ENCODE data around the gene KCNIP1. TPM values are rescaled to one million over a fixed set of nuclear protein-coding genes. Genes with fewer than 3 reads are reported as not detected.

Gene KCNIP1
- total RNA-seq, 2 experiments from 2014 or later: not detected

GRCh38 chr5:170484459-170484831, 19.4 kb upstream of the KCNIP1 start:
- Histone ChIP-seq H3K9me3 (ENCODE audit: control insufficient read depth in 1 of 2, insufficient read depth in 1 of 2, low read length in 2 of 2) (no peaks in the 10 kb centered on the region), H3K27me3 (ENCODE audit: control insufficient read depth in 1 of 2, insufficient read depth in 2 of 2, low read length in 2 of 2) (peaks cover 2 to 11% of the 10 kb centered on the region in 2 experiments), H3K4me1 (ENCODE audit: insufficient read depth, low read length) (no peaks in the 10 kb centered on the region), H3K4me3 (ENCODE audit: low read length) (no peak overlapping the region), H3K27ac (ENCODE audit: low read depth in 1 of 2, low read length in 2 of 2) (no peak overlapping the region), H3K36me3 (ENCODE audit: insufficient read depth, low read length) (no peaks in the 10 kb centered on the region)
- CTCF ChIA-PET: no interaction called here
- peaks cover 6% of the 10 kb centered on the region for H3K27me3 Mint-ChIP-seq
- POLR2A ChIA-PET: no interaction called here
- no peak for DNase-seq
- ATAC-seq (ENCODE audit: poor library complexity): no peak
- no peaks in the 10 kb centered on the region for H3K4me1 Mint-ChIP-seq (ENCODE audit: low read depth)
- intact Hi-C loops (cut with DNase I, micrococcal nuclease): no loop called here
- TF ChIP-seq, protein P1, sequence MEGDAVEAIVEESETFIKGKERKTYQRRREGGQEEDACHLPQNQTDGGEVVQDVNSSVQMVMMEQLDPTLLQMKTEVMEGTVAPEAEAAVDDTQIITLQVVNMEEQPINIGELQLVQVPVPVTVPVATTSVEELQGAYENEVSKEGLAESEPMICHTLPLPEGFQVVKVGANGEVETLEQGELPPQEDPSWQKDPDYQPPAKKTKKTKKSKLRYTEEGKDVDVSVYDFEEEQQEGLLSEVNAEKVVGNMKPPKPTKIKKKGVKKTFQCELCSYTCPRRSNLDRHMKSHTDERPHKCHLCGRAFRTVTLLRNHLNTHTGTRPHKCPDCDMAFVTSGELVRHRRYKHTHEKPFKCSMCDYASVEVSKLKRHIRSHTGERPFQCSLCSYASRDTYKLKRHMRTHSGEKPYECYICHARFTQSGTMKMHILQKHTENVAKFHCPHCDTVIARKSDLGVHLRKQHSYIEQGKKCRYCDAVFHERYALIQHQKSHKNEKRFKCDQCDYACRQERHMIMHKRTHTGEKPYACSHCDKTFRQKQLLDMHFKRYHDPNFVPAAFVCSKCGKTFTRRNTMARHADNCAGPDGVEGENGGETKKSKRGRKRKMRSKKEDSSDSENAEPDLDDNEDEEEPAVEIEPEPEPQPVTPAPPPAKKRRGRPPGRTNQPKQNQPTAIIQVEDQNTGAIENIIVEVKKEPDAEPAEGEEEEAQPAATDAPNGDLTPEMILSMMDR (IDR thresholded peaks at IDR 0.05): no peak
- no peaks in the 10 kb centered on the region for H3K9me3 Mint-ChIP-seq
- H3K27ac Mint-ChIP-seq: no peak overlapping the region
- H3K36me3 Mint-ChIP-seq (ENCODE audit: low read depth): no peaks in the 10 kb centered on the region
- H3K4me3 Mint-ChIP-seq: no peak overlapping the region

DNA sequence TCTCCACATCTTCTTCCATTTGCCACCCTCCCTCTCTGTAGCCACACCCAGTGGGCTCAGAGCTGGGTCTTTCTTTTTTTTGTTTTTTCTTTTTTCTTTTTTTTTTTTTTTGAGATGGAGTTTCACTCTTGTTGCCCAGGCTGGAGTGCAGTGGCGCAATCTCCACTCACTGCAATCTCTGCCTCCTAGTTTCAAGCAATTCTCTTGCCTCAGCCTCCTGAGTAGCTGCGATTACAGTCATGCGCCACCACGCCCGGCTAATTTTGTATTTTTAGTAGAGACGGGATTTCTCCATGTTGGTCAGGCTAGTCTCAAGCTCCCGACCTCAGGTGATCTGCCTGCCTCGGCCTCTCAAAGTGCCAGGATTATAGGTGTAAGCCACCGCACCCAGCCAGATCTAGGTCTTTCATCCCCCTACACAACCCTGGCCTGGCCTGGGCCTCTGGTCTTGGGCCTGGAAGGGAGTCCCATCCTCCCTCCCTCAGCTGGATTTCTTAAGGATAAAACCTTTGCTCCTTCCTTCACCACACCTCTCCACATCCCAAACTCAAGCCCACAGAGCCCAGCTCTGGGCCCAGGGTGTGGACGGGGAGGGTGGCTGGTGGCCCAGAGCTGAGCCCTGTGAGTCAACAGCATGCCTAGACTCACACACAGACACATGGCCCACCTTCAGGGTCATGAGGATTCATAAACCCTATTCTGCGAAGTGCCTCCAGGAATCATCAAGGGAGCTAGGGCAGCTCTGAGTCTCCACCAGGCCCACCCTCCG, 18.8 kb upstream of the KCNIP1 start:
- intact Hi-C loops (cut with DNase I, micrococcal nuclease): no loop called here
- ChIA-PET CTCF (interaction anchor here (0.6 kb wide), 1 partner anchor 26 kb away, joined by 3 read pairs; no protein-coding TSS in a partner anchor), POLR2A (no interaction called here)
- Histone ChIP-seq H3K36me3 (ENCODE audit: insufficient read depth, low read length) (no peaks in the 10 kb centered on the region), H3K4me3 (ENCODE audit: low read length) (no peak overlapping the region), H3K9me3 (ENCODE audit: control insufficient read depth in 1 of 2, insufficient read depth in 1 of 2, low read length in 2 of 2) (no peaks in the 10 kb centered on the region), H3K27me3 (ENCODE audit: control insufficient read depth in 1 of 2, insufficient read depth in 2 of 2, low read length in 2 of 2) (peaks cover 2 to 11% of the 10 kb centered on the region in 2 experiments), H3K4me1 (ENCODE audit: insufficient read depth, low read length) (no peaks in the 10 kb centered on the region), H3K27ac (ENCODE audit: low read depth in 1 of 2, low read length in 2 of 2) (no peak overlapping the region)
- H3K36me3 Mint-ChIP-seq (ENCODE audit: low read depth): no peaks in the 10 kb centered on the region
- peaks cover 6% of the 10 kb centered on the region for H3K27me3 Mint-ChIP-seq
- TF ChIP-seq, protein P1 (IDR thresholded peaks at IDR 0.05): no peak
- no peak overlapping the region for H3K4me3 Mint-ChIP-seq
- no peak overlapping the region for H3K27ac Mint-ChIP-seq
- H3K9me3 Mint-ChIP-seq: no peaks in the 10 kb centered on the region
- no peaks in the 10 kb centered on the region for H3K4me1 Mint-ChIP-seq (ENCODE audit: low read depth)
- ATAC-seq (ENCODE audit: poor library complexity) (no peak), DNase-seq (peak in 2 of 14 experiments; percentile 13 to 39)

DNA sequence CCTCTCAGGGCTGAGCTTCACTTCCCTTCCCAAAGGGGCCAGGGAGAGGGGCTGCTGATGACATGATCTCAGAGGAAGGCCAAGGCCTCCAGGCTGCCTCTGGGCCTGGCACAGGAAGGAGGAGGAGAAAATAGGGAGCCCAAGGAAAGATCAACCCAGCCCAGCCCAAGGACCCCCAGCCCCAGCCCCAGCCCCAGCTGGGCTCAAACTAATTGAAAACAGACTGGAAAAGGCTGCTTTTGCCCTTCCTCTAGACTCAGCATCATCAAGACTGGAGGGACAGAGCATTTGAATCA, 18.3 kb upstream of the KCNIP1 start:
- Mint-ChIP-seq H3K27ac (no peak overlapping the region), H3K4me1 (ENCODE audit: low read depth) (no peaks in the 10 kb centered on the region), H3K9me3 (no peaks in the 10 kb centered on the region), H3K36me3 (ENCODE audit: low read depth) (no peaks in the 10 kb centered on the region), H3K27me3 (peaks cover 6% of the 10 kb centered on the region), H3K4me3 (no peak overlapping the region)
- no peaks in the 10 kb centered on the region for H3K9me3 ChIP-seq (ENCODE audit: control insufficient read depth in 1 of 2, insufficient read depth in 1 of 2, low read length in 2 of 2)
- H3K4me3 ChIP-seq (ENCODE audit: low read length): no peak overlapping the region
- H3K27me3 ChIP-seq (ENCODE audit: control insufficient read depth in 1 of 2, insufficient read depth in 2 of 2, low read length in 2 of 2): peaks cover 2 to 11% of the 10 kb centered on the region in 2 experiments
- no peaks in the 10 kb centered on the region for H3K36me3 ChIP-seq (ENCODE audit: insufficient read depth, low read length)
- CTCF ChIA-PET: no interaction called here
- no peak overlapping the region for H3K27ac ChIP-seq (ENCODE audit: low read depth in 1 of 2, low read length in 2 of 2)
- TF ChIP-seq, protein P1 (IDR thresholded peaks at IDR 0.05): no peak
- no peaks in the 10 kb centered on the region for H3K4me1 ChIP-seq (ENCODE audit: insufficient read depth, low read length)
- ATAC-seq (ENCODE audit: poor library complexity) (no peak), DNase-seq (no peak)
- POLR2A ChIA-PET: no interaction called here
- intact Hi-C loops (cut with DNase I, micrococcal nuclease): no loop called here

Measured in CD4-positive, alpha-beta T cell (primary cell).